Activated CD4-positive, CD25-positive, alpha-beta regulatory T cell treated with anti-CD3 and anti-CD28 coated beads, Interleukin-2, amount 50 U/mL, for 24 hours (primary cell): ENCODE measurements around the gene RTN4R.
"Not testable (repeated sequence)": the region's sequence is repeated elsewhere in the genome, so short reads cannot be mapped to it uniquely, and the experiment has no call there.

Source experiments
- ATAC-seq, 2 donors: fragments of 150-1000 bp; cut with Tn5 transposase; one replicate each; pipeline ENCODE4 v1.10.0; 2021; ENCODE audit warnings: mild to moderate bottlenecking in 1 of 2, moderate library complexity in 1 of 2

RTN4R gene

DNA sequence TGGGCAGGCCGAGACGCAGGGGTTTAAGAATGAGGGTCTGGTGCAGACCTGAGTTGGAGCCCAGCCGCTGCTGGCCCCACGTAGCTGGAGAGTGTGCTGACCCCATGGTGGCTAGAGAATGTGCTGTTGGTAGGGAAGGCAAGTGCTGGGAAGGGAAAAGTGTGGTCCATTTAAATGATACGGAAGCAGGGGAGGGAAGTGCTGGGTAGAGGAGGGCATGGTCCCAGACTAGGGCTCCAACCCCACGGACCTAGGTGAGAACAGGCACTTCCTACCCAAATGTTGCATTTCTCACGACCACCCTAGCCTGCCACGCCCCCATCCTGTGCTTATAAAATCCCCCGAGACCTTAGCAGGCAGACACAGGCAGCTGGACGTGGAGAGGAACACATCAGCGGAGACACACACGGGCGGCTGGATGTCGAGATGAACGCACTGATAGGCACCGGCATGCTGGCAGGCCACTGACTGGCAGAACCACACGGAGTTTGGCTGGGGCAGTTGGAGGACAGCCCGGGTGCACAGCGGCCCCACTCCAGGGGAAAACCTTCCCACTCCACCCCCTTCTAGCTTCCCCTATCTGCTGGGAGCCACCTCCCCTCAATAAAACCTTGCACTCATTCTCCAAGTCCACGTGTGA lies 18.8 kb upstream of the RTN4R start:
- not testable (repeated sequence) for ATAC-seq

GRCh38 chr22:20286312-20286660 lies 18.2 kb upstream of the RTN4R start:
- ATAC-seq, result not testable (repeated sequence)

- peak; percentile 78 to 82 for ATAC-seq
Observed at GRCh38 chr22:20285473-20286311, 17.6 kb upstream of the RTN4R start.

- no peak for ATAC-seq
Observed at GRCh38 chr22:20284471-20285086, 16.5 kb upstream of the RTN4R start.

- ATAC-seq, result no peak
Observed at GRCh38 chr22:20283674-20284066, 15.6 kb upstream of the RTN4R start.

- no peak for ATAC-seq
Observed at GRCh38 chr22:20282901-20283673, 15.0 kb upstream of the RTN4R start.

DNA sequence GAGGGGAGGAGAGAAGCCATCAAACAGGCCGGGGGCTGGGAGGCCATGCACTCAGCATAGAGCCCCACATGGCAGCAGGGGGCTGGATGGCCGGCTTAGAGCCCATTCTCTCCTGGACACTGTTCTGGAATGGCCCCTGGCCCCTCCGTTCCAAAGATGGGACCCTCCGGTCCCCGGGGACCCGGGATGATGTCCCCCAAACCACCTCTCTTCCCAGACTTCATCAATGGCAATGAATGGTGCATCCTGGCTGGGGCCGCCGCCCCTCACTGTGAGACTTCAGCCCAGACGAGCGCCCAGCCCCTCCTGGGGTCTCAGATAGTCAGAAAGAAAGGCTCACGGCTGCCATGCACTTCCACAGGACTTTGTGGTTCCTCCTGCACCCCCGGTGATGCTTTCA lies 13.8 kb upstream of the RTN4R start:
- no peak for ATAC-seq

- ATAC-seq, result not testable (repeated sequence)
Observed at GRCh38 chr22:20281473-20281872, 13.4 kb upstream of the RTN4R start.

DNA sequence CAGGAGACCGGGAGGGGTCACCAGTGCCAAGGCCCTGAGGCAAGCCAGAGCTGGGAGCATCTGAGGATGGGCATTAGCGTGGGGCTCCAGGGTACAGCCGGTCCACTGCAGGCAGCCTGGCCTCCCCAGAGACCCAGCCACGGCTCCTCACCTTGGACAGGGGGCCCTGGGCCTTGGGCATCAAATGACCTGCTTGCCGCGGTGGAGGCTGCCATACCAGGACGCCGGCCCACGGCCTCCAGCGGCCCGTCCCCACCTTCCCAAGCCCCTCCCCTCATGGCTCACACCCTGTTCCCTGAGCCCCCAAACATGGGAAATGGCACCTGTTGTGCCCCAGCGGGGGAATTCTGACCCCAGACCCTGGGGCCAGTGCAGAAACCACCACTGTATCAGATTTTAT lies 12.7 kb upstream of the RTN4R start:
- ATAC-seq, result no peak

- not testable (repeated sequence) for ATAC-seq
Observed at GRCh38 chr22:20280163-20280562, 12.0 kb upstream of the RTN4R start.

- ATAC-seq, result no peak
Observed at GRCh38 chr22:20279662-20280134, 11.6 kb upstream of the RTN4R start.

GRCh38 chr22:20278726-20279490 lies 10.8 kb upstream of the RTN4R start:
- not testable (repeated sequence) for ATAC-seq

DNA sequence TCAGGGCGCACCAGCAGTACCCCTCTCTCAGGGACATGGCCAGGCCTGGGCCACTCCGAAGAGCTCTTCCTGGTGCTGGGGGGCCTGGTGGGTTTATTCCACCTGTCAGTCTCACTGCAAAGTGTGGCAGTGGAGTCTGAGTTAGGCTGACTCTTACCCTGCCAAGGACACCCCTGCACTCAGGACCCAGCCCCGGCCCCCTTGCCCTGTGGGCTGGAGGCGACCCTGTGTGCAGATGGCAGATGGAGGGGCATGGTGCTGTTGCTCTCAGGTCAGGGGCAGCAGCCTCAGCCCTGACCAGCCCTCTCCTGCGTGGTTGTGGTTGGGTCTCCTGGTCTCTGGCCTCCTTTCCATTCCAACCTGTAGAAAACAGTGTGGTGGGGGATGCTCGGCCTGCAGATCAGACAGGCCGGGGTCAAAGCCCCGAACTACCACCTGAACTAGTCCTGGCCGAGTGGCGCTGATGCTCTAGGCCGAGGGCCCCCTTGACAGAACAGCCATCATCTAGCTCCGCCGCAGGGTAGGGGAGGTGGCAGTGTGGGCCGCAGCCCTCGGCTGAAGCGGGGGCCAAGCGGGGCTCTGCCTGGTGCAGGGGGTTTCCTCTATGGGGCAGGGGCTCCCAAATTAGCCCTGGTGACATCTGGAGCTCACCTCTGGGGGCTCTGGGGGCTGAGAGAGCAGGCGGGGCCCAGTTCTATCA lies 10.0 kb upstream of the RTN4R start:
- ATAC-seq, result not testable (repeated sequence)

DNA sequence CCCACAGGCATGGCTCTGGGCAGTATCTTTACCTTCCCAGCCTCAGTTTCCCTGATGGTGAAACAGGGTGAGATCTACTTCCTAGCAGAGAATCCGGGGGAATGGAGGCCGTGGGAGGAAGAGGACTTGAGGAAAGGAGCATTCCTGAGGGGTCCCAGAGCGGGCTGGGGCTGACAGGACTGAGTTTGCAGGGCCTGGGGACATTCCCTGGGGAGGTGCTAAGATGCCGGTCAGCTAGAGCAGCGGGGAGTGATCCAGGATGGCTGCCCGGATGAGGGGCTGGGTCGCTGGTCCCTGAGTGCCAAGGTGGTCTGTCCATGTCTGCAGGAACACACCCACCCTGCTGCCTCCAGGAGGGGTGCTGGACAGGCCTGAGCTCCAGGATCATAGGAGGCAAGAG lies 8.3 kb upstream of the RTN4R start:
- no peak for ATAC-seq

DNA sequence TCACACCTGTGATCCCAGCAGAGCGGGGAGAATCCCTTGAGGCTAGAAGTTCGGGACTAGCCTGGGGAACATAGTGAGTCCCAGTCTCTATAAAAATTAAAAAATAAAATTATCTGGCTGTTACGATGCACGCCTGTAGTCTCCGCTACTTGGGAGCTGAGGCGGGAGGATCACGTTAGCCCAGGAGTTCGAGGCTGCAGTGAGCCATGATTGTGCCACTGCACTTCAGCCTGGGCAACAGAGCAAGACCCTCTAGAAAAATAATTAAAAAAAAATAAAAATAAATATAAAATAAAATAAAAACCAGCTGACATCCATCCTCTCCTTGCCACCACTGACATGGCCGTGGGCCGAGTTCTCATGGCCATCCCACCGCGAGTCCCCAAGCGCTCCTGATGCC lies 7.7 kb upstream of the RTN4R start:
- ATAC-seq, result no peak

GRCh38 chr22:20275325-20275724 lies 7.2 kb upstream of the RTN4R start:
- not testable (repeated sequence) for ATAC-seq

- ATAC-seq, result not testable (repeated sequence)
Observed at GRCh38 chr22:20274374-20274773, 6.3 kb upstream of the RTN4R start.

DNA sequence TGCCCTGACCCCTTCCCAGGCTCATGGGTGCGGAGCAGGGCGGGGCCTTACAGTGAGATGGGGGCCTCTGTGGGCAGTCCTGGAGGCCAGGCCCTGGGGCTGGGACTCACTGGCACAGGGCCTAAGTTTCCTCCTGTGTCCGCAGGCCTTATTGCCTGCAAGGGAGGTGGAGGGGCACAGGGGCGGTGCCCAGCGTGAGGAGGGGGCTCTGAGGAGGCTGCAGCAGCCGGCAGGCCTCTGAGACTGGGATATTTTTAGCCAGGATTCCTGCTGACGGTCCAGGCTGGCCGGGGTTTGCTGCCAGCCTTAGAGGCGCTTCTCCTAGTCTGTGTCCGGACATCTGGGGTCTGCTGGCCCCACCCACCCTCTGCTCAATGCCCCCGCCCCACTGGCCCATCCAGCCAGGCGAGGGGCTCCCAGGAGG lies 5.7 kb upstream of the RTN4R start:
- no peak for ATAC-seq

GRCh38 chr22:20272700-20273099 lies 4.6 kb upstream of the RTN4R start:
- no peak for ATAC-seq

DNA sequence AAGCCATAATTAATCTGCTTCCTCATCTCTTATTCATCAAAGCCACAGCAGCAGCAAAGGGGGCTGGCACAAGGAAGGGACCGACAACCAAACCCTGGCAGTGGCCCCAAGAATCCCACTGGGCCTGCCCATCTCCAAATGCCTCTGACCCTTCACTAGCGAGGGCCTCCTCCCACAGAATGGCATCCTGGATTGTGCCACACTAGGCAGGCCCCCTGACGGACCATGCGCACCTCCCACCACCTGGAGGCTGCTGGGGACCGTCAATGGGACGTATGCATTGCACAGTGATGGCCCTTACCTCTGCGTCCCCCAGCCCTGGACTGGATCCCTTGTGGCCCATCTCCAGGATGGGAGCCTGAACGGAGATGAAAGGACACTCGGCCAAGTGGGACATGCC lies 4.1 kb upstream of the RTN4R start:
- no peak for ATAC-seq
